Measurements from ENCODE around the gene PPIL4.

Gene PPIL4

GRCh38 chr6:149474108-149474935 lies 71.5 kb downstream of the PPIL4 start:
- in situ Hi-C loops (cut with MboI; ENCODE audit: low pct_unique_long_range_greater_than_20kb, low sequenced_read_pairs, unreplicated experiment) = no loop called here
- TF ChIP-seq CTCF (IDR thresholded peaks at IDR 0.05; ENCODE audit: extremely low read depth, insufficient read depth, missing control alignments) = no peak
- DNase-seq (ENCODE audit: low spot score) = no peak

- no peak for DNase-seq (ENCODE audit: low spot score)
- TF ChIP-seq CTCF (IDR thresholded peaks at IDR 0.05; ENCODE audit: extremely low read depth, insufficient read depth, missing control alignments) = peak; percentile 5
- in situ Hi-C loops (cut with MboI; ENCODE audit: low pct_unique_long_range_greater_than_20kb, low sequenced_read_pairs, unreplicated experiment) = no loop called here
Observed at GRCh38 chr6:149473080-149474052, 72.5 kb downstream of the PPIL4 start.

- in situ Hi-C loops (cut with MboI; ENCODE audit: low pct_unique_long_range_greater_than_20kb, low sequenced_read_pairs, unreplicated experiment) = no loop called here
- no peak for TF ChIP-seq CTCF (IDR thresholded peaks at IDR 0.05; ENCODE audit: extremely low read depth, insufficient read depth, missing control alignments)
- no peak for DNase-seq (ENCODE audit: low spot score)
Observed at GRCh38 chr6:149472241-149472640, 73.6 kb downstream of the PPIL4 start.

- no peak for DNase-seq (ENCODE audit: low spot score)
- TF ChIP-seq CTCF (IDR thresholded peaks at IDR 0.05; ENCODE audit: extremely low read depth, insufficient read depth, missing control alignments) = no peak
- in situ Hi-C loops (cut with MboI; ENCODE audit: low pct_unique_long_range_greater_than_20kb, low sequenced_read_pairs, unreplicated experiment) = no loop called here
Observed at GRCh38 chr6:149471801-149472200, 74.0 kb downstream of the PPIL4 start.

GRCh38 chr6:149470948-149471347 lies 74.9 kb downstream of the PPIL4 start:
- no peak for TF ChIP-seq CTCF (IDR thresholded peaks at IDR 0.05; ENCODE audit: extremely low read depth, insufficient read depth, missing control alignments)
- no peak for DNase-seq (ENCODE audit: low spot score)
- in situ Hi-C loops (cut with MboI; ENCODE audit: low pct_unique_long_range_greater_than_20kb, low sequenced_read_pairs, unreplicated experiment) = no loop called here

- no peak for TF ChIP-seq CTCF (IDR thresholded peaks at IDR 0.05; ENCODE audit: extremely low read depth, insufficient read depth, missing control alignments)
- DNase-seq (ENCODE audit: low spot score) = no peak
- in situ Hi-C loops (cut with MboI; ENCODE audit: low pct_unique_long_range_greater_than_20kb, low sequenced_read_pairs, unreplicated experiment) = no loop called here
Observed at GRCh38 chr6:149468179-149468578, 77.7 kb downstream of the PPIL4 start.

All from GM13977 (cell line).